ENCODE results near the gene KRTAP20-4.
A peak's percentile ranks its signal among the peaks of the same experiment; 100 is the strongest.

The KRTAP20-4 gene

DNA sequence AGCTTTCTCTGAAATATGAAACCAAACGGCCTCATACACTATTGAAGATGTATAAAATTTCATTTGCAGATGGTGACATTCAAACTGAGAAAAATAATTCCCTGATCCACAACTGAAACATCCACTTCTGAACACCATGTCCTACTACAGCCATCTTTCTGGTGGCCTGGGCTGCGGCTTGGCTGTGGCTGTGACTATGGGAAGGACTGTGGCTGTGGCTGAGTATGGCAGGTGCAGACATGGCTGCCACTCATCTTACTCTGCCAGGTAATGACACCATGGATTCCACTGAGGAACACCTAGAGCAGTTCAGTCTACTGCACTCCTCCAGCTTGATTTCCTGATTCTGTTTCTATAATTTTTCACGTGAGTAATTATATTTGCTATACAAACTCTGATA, at the start of gene KRTAP20-4:
Gene KRTAP20-4, plus strand, starts transcription at position 106 of the 400 bp plus-strand sequence.
- TF ChIP-seq, protein P1, sequence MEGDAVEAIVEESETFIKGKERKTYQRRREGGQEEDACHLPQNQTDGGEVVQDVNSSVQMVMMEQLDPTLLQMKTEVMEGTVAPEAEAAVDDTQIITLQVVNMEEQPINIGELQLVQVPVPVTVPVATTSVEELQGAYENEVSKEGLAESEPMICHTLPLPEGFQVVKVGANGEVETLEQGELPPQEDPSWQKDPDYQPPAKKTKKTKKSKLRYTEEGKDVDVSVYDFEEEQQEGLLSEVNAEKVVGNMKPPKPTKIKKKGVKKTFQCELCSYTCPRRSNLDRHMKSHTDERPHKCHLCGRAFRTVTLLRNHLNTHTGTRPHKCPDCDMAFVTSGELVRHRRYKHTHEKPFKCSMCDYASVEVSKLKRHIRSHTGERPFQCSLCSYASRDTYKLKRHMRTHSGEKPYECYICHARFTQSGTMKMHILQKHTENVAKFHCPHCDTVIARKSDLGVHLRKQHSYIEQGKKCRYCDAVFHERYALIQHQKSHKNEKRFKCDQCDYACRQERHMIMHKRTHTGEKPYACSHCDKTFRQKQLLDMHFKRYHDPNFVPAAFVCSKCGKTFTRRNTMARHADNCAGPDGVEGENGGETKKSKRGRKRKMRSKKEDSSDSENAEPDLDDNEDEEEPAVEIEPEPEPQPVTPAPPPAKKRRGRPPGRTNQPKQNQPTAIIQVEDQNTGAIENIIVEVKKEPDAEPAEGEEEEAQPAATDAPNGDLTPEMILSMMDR (conservative IDR thresholded peaks at IDR 0.05): no peak
- H3K27ac ChIP-seq: no peak within 1 kb of the TSS

DNA sequence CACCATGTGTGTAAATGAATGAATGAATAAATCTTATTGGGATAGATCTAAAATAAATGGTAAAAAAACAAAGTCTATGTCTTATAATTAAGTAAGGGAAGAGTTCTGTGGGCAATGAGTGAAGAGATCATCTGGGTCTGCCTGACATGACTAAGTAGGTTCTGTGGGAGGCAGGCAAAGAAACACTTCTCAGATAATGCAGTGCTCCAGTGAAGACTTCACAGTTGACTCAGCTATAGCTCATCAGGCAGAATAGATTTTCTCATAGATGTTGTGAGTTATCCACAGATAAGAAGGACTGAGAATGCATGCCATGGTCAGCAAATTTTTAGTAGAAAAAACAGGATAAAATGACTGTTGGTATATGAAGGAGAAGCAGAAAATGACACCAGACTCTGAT, 42.7 kb upstream of the KRTAP20-4 start:
- TF ChIP-seq, protein P1 (conservative IDR thresholded peaks at IDR 0.05): no peak
- peak overlapping the region; percentile 91 for H3K27ac ChIP-seq

DNA sequence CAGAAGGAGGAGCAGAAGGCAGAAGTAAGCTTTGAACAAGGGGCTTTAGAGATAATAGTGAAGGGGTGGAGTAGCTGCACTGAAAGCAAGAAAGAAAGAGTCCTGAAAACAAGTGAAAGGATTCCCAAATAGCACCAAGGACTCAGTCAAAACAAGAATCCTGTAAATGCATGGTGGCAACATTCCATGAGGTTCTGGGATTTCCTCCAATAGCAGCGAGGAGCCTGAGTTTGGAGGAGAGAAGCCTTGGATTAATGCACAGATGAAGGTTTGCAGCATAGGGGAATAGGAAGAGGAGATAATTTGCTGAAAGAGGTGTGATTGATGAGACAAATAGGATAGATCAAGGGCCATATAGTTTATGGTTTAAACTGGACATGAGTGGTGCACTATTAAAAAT, 41.1 kb upstream of the KRTAP20-4 start:
- TF ChIP-seq, protein P1 (conservative IDR thresholded peaks at IDR 0.05): no peak
- peak overlapping the region; percentile 91 for H3K27ac ChIP-seq

DNA sequence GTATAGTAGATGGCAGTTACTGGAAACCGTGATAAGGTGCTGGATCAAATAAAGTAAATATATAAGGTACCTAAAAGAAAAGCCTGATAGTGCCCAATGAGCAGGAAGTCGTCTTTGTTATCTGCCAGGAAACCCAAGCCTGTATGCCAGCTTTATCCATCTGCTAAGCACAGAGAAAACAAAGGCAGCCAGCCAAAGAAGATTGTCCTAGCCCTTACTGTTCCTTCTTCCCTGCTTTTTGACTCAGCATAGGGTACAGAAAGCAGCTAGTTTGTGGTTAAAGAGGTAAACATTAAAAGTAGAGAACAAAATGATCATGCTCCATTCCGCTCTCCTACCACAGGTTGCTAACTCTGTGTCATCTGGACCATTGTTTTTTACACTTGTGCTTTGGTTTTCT, 40.3 kb upstream of the KRTAP20-4 start:
- TF ChIP-seq, protein P1 (conservative IDR thresholded peaks at IDR 0.05): no peak

DNA sequence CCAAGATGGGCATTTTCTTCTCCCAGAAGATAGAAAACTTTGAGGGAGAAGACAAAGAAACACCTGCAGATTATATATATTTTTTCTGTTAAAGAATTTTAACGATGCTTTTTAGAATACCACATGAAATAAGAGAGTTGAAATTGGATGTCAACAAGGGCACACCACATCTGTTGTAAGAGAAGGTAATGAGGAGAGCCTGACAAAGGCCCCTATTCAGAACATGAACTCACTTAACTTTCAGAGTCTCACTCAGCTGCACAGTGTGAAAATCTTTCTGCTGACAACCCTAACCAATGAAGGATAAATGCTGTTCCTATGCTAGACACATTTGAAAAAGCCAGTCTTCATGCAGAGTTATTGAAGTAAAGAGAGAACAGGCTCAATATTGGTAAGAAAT, 37.6 kb upstream of the KRTAP20-4 start:
- H3K27ac ChIP-seq: no peak overlapping the region; the same call in 1 of the 2 replicates
- TF ChIP-seq, protein P1 (conservative IDR thresholded peaks at IDR 0.05): no peak

More for the DNA sequence above, 40.3 kb upstream of the KRTAP20-4 start:
- peak overlapping the region; percentile 91 for H3K27ac ChIP-seq

DNA sequence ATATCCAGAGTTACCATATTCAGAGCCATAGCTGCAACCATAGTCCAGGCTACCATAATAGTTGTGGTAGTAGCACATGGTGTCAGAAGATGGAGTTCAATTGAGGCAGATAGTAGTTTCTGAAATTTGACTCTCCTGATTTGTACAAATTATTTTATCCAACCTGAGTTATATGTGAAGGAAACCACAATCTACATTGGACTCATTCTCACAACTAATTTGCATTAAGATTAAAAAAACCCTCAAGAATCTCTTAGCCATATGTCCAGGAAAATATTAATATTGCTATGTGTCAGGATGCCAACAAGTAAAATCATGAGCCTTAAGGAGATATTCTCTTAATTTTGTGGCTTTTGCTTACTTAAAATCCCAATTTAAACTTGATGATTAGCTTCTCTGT, 30.1 kb upstream of the KRTAP20-4 start, which contains the start of gene KRTAP22-2:
Gene KRTAP22-2, minus strand, starts transcription at position 101 of the 400 bp plus-strand sequence.
- TF ChIP-seq, protein P1 (conservative IDR thresholded peaks at IDR 0.05): no peak
- H3K27ac ChIP-seq: no peak within 1 kb of the TSS

DNA sequence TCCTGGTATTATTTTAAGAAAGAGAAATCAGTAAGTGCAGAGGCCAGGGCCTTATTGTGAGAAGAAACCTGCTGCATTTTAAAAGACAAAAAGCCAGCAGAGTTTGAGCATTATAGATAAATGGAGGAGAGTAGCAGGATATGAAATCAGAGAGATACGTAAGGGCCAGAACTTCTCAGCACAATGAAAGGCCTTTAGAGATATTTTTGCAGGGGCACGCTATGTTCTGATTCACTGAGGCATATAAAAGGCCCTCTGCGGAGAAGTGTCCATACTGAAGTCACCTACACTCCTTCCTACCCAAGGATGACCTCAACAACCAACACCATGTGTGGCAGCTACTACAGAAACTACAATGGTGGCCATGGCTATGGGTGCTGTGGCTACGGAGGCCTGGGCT, 28.3 kb upstream of the KRTAP20-4 start, which contains the start of gene KRTAP6-3:
Gene KRTAP6-3, plus strand, starts transcription at position 301 of the 400 bp plus-strand sequence. Its CDS starts 6 bp downstream, at position 307.
- H3K27ac ChIP-seq: no peak within 1 kb of the TSS
- TF ChIP-seq, protein P1 (conservative IDR thresholded peaks at IDR 0.05): no peak
